Measurements from ENCODE around the gene DNAJC17. TPM values are rescaled to one million over a fixed set of nuclear protein-coding genes. Genes with fewer than 3 reads are reported as not detected.

The DNAJC17 gene
- total RNA-seq, 2 donors from 2014 or later = 26.3 to 37.3 TPM

- H3K27ac Mint-ChIP-seq = no peak overlapping the region
- H3K4me3 Mint-ChIP-seq = no peak overlapping the region
- H3K9me3 Mint-ChIP-seq = no peaks in the 10 kb centered on the region
- DNase-seq (no peak), ATAC-seq (replicated peaks in 1 of 2) (no peak)
- H3K4me1 Mint-ChIP-seq (ENCODE audit: low read depth) = peaks cover 24% of the 10 kb centered on the region
- peaks cover 3 to 31% of the 10 kb centered on the region in 2 donors for H3K36me3 Mint-ChIP-seq (ENCODE audit: insufficient read depth in 2 of 2)
- no peaks in the 10 kb centered on the region for H3K27me3 Mint-ChIP-seq (ENCODE audit: low read depth)
Measured at GRCh38 chr15:40721701-40722100, 85.6 kb downstream of the DNAJC17 start.

GRCh38 chr15:40716165-40716564 is 91.1 kb downstream of the DNAJC17 start:
- no peak overlapping the region for H3K27ac Mint-ChIP-seq
- H3K4me3 Mint-ChIP-seq = no peak overlapping the region
- peaks cover 5% of the 10 kb centered on the region for H3K4me1 Mint-ChIP-seq (ENCODE audit: low read depth)
- ATAC-seq (replicated peaks in 1 of 2) = no peak
- no peak for DNase-seq
- peaks cover 11 to 50% of the 10 kb centered on the region in 2 donors for H3K36me3 Mint-ChIP-seq (ENCODE audit: insufficient read depth in 2 of 2)
- no peaks in the 10 kb centered on the region for H3K9me3 Mint-ChIP-seq
- no peaks in the 10 kb centered on the region for H3K27me3 Mint-ChIP-seq (ENCODE audit: low read depth)

Other genes with a start within 250 kb of the DNAJC17 start
- gene CCDC32, start 242.4 kb downstream of the DNAJC17 start, total RNA-seq = 10 to 100 TPM; 34.8 to 38.1 TPM
- gene RPUSD2, start 238.2 kb downstream of the DNAJC17 start, total RNA-seq = 10 to 100 TPM; 11.3 to 12.9 TPM
- gene KNL1, start 213.2 kb downstream of the DNAJC17 start, total RNA-seq = 10 to 100 TPM; 32.5 to 34.1 TPM
- 10 to 100 TPM; 49.9 to 73.2 TPM for gene RAD51, start 112.3 kb downstream of the DNAJC17 start, total RNA-seq
- gene RMDN3, start 52.2 kb downstream of the DNAJC17 start, total RNA-seq = 10 to 100 TPM; 28.0 to 30.7 TPM
- gene GCHFR, start 43.4 kb downstream of the DNAJC17 start, total RNA-seq = 10 to 100 TPM; 40.9 to 44.8 TPM
- 1 to 10 TPM; 1.6 to 1.7 TPM for gene C15orf62, start 37.5 kb downstream of the DNAJC17 start, total RNA-seq
- 10 to 100 TPM; 24.1 to 29.8 TPM for gene ZFYVE19, start 384 bp downstream of the DNAJC17 start, total RNA-seq
- gene PPP1R14D, start 21.2 kb upstream of the DNAJC17 start, total RNA-seq = not detected
- 10 to 100 TPM; 17.3 to 19.4 TPM for gene SPINT1, start 36.6 kb upstream of the DNAJC17 start, total RNA-seq
- gene RHOV, start 66.8 kb upstream of the DNAJC17 start, total RNA-seq = under 1 TPM; 0.14 to 0.23 TPM
- gene VPS18, start 87.0 kb upstream of the DNAJC17 start, total RNA-seq = 10 to 100 TPM; 10.7 to 12.1 TPM
- gene DLL4, start 121.9 kb upstream of the DNAJC17 start, total RNA-seq = under 1 TPM; 0.12 to 0.19 TPM
- 10 to 100 TPM; 77.8 to 83.0 TPM for gene CHAC1, start 146.0 kb upstream of the DNAJC17 start, total RNA-seq